Activated B cell treated with CpG ODN at 0.5 μM for 24 hours (primary cell): ENCODE measurements around the gene KIAA1549. TPM values are rescaled to one million over a fixed set of nuclear protein-coding genes. Genes with fewer than 3 reads are reported as not detected.

Experiments used
- ATAC-seq: fragments of 200-7000 bp; cut with Tn5 transposase; one replicate; pipeline ENCODE4 v1.10.0; 2021; ENCODE audit warnings: low read depth, mild to moderate bottlenecking, moderate library complexity
- CTCF ChIA-PET: fragments of 350-600 bp; sonication (Branson Sonifier 250); formaldehyde crosslinking; loops from one replicate; lab custom pipeline; 2021; ENCODE audit warnings: antibody characterized with exemption; lab: Charles Lee
- POLR2A ChIA-PET: fragments of 350-600 bp; sonication (Branson Sonifier 250); formaldehyde crosslinking; loops from one replicate; lab custom pipeline; 2021; ENCODE audit warnings: antibody characterized with exemption; lab: Charles Lee
- DNase-seq: peaks from one replicate; pipeline ENCODE4 v3.0.0; 2022
- H3K27ac Mint-ChIP-seq: one replicate; pipeline ENCODE4 v1.8.0; 2020; ENCODE audit warnings: mixed read lengths
- H3K27me3 Mint-ChIP-seq: one replicate; pipeline ENCODE4 v1.8.0; 2021; ENCODE audit warnings: mixed read lengths
- H3K36me3 Mint-ChIP-seq: one replicate; pipeline ENCODE4 v1.8.0; 2021; ENCODE audit warnings: low read depth, mixed read lengths
- H3K4me1 Mint-ChIP-seq: one replicate; pipeline ENCODE4 v1.8.0; 2021; ENCODE audit warnings: mixed read lengths
- H3K4me3 Mint-ChIP-seq: one replicate; pipeline ENCODE4 v1.8.0; 2020; ENCODE audit warnings: mild to moderate bottlenecking, mixed read lengths
- H3K9me3 Mint-ChIP-seq: one replicate; pipeline ENCODE4 v1.8.0; 2020; ENCODE audit warnings: mixed read lengths
- intact Hi-C: fragments of 100-400 bp; cut with micrococcal nuclease; formaldehyde crosslinking; loops from one replicate; pipeline ENCODE4 v1.15.1; 2024
- total RNA-seq: library from RNA; stranded (reverse); gene quantifications from 2 replicates; pipeline ENCODE4 v1.2.3, GENCODE V29; 2022
- TF ChIP-seq, protein P1 (sequence below): fragments of 200-600 bp; IDR thresholded peaks from one replicate; pipeline ENCODE4 v1.8.0; 2022; ENCODE audit warnings: antibody characterized with exemption, mild to moderate bottlenecking

The KIAA1549 gene
- total RNA-seq, 1 donor from 2014 or later = 0.42 TPM

DNA sequence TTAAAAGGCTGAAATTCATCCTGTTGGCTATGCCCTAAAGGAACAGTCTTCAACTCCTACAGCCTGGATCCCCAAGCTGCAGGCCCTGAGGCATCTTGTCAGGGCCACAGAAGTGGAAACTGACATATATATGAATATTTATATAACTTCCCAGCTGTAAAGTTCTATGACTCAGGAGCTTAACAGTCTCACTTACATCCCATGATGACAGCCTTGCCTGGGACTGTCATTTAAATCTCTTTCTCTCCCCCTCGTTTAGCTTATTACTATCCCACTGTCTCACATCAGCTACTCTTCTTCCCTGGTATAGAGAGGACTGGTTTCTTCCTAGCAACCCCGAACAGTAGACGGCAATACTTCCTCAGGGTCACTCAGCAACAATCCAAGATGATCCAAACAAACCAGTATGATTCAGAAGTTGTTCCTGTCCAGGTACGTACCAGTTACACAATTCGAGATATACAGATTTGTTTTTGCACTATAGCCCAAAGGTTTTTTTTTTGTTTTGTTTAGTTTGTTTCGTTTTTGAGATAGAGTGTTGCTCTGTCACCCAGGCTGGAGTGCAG lies 22.7 kb downstream of the KIAA1549 start:
- ATAC-seq (no peak), DNase-seq (no peak)
- Mint-ChIP-seq H3K9me3 (peaks cover 9% of the 10 kb centered on the region), H3K27me3 (peaks cover 13% of the 10 kb centered on the region), H3K36me3 (no peaks in the 10 kb centered on the region), H3K4me1 (no peaks in the 10 kb centered on the region), H3K27ac (no peak overlapping the region), H3K4me3 (no peak overlapping the region)
- TF ChIP-seq, protein P1, sequence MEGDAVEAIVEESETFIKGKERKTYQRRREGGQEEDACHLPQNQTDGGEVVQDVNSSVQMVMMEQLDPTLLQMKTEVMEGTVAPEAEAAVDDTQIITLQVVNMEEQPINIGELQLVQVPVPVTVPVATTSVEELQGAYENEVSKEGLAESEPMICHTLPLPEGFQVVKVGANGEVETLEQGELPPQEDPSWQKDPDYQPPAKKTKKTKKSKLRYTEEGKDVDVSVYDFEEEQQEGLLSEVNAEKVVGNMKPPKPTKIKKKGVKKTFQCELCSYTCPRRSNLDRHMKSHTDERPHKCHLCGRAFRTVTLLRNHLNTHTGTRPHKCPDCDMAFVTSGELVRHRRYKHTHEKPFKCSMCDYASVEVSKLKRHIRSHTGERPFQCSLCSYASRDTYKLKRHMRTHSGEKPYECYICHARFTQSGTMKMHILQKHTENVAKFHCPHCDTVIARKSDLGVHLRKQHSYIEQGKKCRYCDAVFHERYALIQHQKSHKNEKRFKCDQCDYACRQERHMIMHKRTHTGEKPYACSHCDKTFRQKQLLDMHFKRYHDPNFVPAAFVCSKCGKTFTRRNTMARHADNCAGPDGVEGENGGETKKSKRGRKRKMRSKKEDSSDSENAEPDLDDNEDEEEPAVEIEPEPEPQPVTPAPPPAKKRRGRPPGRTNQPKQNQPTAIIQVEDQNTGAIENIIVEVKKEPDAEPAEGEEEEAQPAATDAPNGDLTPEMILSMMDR = no peak
- intact Hi-C loops = no loop called here
- ChIA-PET POLR2A (no interaction called here), CTCF (no interaction called here)

- POLR2A ChIA-PET = no interaction called here
- H3K4me3 Mint-ChIP-seq = no peak overlapping the region
- CTCF ChIA-PET = no interaction called here
Measured at GRCh38 chr7:138957753-138958390, 23.3 kb downstream of the KIAA1549 start.

GRCh38 chr7:138957217-138957616 lies 24.0 kb downstream of the KIAA1549 start:
- no peak overlapping the region for H3K27ac Mint-ChIP-seq
- CTCF ChIA-PET = no interaction called here
- peaks cover 9% of the 10 kb centered on the region for H3K9me3 Mint-ChIP-seq
- peaks cover 5% of the 10 kb centered on the region for H3K27me3 Mint-ChIP-seq
- H3K36me3 Mint-ChIP-seq = no peaks in the 10 kb centered on the region
- DNase-seq (no peak), ATAC-seq (no peak)
- no peak overlapping the region for H3K4me3 Mint-ChIP-seq
- H3K4me1 Mint-ChIP-seq = no peaks in the 10 kb centered on the region
- intact Hi-C loops = no loop called here
- POLR2A ChIA-PET = no interaction called here
- TF ChIP-seq, protein P1 = no peak

More at GRCh38 chr7:138957753-138958390, 23.3 kb downstream of the KIAA1549 start:
- DNase-seq (no peak), ATAC-seq (no peak)
- Mint-ChIP-seq H3K27me3 (peaks cover 8% of the 10 kb centered on the region), H3K9me3 (peaks cover 9% of the 10 kb centered on the region), H3K4me1 (no peaks in the 10 kb centered on the region), H3K27ac (no peak overlapping the region), H3K36me3 (no peaks in the 10 kb centered on the region)
- intact Hi-C loops = no loop called here
- TF ChIP-seq, protein P1 = no peak

DNA sequence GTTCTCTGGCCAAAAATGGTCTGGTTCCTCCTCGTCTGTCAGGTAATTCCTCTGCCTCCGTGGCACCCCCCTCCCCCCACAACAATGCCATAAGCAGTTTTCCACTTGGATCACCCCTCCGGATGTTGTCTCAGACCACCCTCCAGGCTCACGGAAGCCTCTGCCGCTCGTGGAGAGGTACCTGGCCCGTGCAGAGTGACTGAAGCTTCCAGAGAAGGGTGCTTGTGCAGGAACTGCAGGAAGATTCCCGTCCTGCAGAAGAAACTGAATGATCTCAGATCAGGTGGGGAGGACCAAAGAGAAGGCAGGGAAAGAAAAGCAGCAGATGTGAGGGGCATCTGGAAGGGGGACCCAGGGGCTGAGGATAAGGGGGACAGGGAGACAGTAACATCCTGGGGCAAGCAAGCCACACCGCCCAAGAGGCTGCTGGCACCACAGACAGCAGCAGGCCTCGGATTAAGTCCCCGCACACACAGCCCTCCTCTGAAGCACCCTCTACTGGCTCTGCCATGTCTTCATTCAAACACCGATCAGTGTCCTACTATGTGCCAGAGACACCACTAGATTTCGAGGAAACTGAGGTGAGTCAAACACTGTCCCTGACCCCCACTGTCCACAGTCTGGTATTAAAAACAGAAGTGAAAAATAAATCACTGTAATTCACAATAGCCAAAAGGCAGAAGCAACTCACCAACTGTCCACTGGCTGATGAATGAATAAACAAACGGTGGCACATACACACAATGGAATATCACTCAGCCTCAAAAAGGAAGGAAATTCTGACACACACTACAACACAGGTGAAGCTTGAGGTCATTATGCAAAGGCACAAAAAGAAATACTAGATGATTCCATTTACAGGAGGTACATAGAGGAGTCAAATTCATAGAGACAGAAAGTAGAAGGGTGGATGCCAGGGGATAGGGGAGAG lies 26.4 kb downstream of the KIAA1549 start:
- no peaks in the 10 kb centered on the region for H3K36me3 Mint-ChIP-seq
- POLR2A ChIA-PET = no interaction called here
- no peak for ATAC-seq
- no peak for DNase-seq
- H3K4me3 Mint-ChIP-seq = no peak overlapping the region
- TF ChIP-seq, protein P1 = no peak
- H3K27me3 Mint-ChIP-seq = peaks cover 5% of the 10 kb centered on the region
- peaks cover 9% of the 10 kb centered on the region for H3K9me3 Mint-ChIP-seq
- intact Hi-C loops = no loop called here
- CTCF ChIA-PET = no interaction called here
- no peak overlapping the region for H3K27ac Mint-ChIP-seq
- no peaks in the 10 kb centered on the region for H3K4me1 Mint-ChIP-seq

DNA sequence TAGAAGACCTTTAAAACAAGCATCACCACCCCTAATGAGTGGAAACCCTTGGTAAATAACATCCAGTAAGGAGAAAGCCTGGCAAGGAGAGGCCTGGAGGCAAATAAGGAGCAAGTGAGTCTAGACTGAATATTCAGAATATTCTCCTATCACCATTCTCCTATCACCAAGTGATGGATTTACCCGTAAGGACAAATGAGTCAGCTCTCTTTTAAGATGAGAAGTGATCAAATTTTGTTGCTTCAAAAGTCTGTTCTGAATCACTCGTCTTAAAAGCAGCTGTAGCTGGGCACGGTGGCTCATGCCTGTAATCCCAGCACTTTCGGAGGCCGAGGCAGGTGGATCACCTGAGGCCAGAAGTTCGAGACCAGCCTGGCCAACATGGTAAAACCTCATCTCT lies 28.4 kb downstream of the KIAA1549 start:
- intact Hi-C loops = no loop called here
- no peaks in the 10 kb centered on the region for H3K36me3 Mint-ChIP-seq
- DNase-seq = no peak
- no peak for ATAC-seq
- H3K27me3 Mint-ChIP-seq = peaks cover 5% of the 10 kb centered on the region
- ChIA-PET CTCF (no interaction called here), POLR2A (no interaction called here)
- H3K27ac Mint-ChIP-seq = no peak overlapping the region
- TF ChIP-seq, protein P1 = no peak
- H3K4me1 Mint-ChIP-seq = no peaks in the 10 kb centered on the region
- H3K4me3 Mint-ChIP-seq = no peak overlapping the region
- H3K9me3 Mint-ChIP-seq = peaks cover 9% of the 10 kb centered on the region
